SJCRH30 (cell line): ENCODE results near the gene RASAL2. TPM values are rescaled to one million over a fixed set of nuclear protein-coding genes. Genes with fewer than 3 reads are reported as not detected.

Experiments used
- DNase-seq, 2 experiments: peaks; one replicate each; pipeline ENCODE4 v3.0.0-alpha.2; 2015 to 2020
- H3K27ac ChIP-seq: fragments of 250-450 bp; sonication (Bioruptor Pico); 2 replicates; pipeline ENCODE4 v1.5.1; 2020; ENCODE audit warnings: mild to moderate bottlenecking, moderate library complexity
- H3K27me3 ChIP-seq: fragments of 250-450 bp; sonication (Bioruptor Pico); 2 replicates; pipeline ENCODE4 v1.5.1; 2020; ENCODE audit warnings: mild to moderate bottlenecking, moderate library complexity
- H3K36me3 ChIP-seq: fragments of 250-450 bp; sonication (Bioruptor Pico); 2 replicates; pipeline ENCODE4 v1.5.1; 2020; ENCODE audit warnings: mild to moderate bottlenecking, moderate library complexity
- H3K4me1 ChIP-seq: fragments of 250-450 bp; sonication (Bioruptor Pico); 2 replicates; pipeline ENCODE4 v1.5.1; 2020; ENCODE audit warnings: mild to moderate bottlenecking, moderate library complexity
- H3K4me3 ChIP-seq: fragments of 250-450 bp; sonication (Bioruptor Pico); 2 replicates; pipeline ENCODE4 v1.5.1; 2020; ENCODE audit warnings: mild to moderate bottlenecking, moderate library complexity
- H3K9me3 ChIP-seq: fragments of 250-450 bp; sonication (Bioruptor Pico); replicated peaks from 2 replicates; pipeline ENCODE4 v1.5.1; 2020; ENCODE audit warnings: mild to moderate bottlenecking, moderate library complexity
- total RNA-seq: library from RNA; depleted of rRNA; stranded (reverse); fragments of >200 nt; shearing (Covaris generic); gene quantifications from 2 replicates; pipeline ENCODE4 v1.2.3, GENCODE V29; 2014

Gene RASAL2
- total RNA-seq, 1 experiment from 2014 or later: 8.1 TPM

DNA sequence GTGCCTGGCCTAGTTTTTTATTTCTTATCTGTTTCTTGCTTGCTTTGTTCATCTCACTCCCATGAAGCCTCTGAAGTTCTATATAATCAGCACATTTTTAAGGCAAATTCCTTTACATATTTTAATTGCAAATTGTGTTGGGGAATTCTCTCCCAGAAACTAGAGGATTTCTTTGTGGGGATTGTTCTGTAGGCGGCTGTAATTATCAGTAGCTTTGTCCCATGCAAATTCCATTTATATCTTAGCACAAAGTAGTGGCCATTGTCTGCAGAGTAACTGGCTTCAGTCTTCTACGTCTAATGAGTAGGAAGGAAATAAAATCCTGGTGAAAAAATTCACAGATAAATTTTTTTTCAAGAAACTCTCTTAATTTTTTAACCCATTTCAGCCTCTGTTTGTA, 367.2 kb downstream of the RASAL2 start:
- DNase-seq: no peak
- Histone ChIP-seq H3K9me3 (no peaks in the 10 kb centered on the region), H3K4me1 (no peaks in the 10 kb centered on the region), H3K4me3 (no peak overlapping the region), H3K27me3 (no peaks in the 10 kb centered on the region), H3K36me3 (no peaks in the 10 kb centered on the region), H3K27ac (no peak overlapping the region)

DNA sequence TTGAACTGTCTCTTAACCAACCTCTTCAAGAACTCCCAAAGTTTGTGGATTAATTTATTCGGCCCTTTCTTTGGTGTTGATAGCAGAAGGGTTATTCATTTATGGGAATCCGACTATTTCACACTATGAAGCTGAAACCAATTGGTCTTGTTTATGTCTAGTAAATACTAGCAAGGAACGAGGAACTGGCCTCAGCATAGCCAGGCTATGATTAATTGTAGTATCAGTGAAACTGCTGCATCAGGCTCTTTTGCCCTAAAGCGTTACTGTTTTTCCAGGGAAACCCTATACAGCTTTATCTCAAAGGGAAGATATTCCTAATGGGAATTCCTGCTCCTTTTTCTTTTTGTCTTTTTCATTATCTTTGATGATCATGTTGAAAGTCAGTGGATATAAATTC, 367.8 kb downstream of the RASAL2 start:
- H3K27me3 ChIP-seq: no peaks in the 10 kb centered on the region
- H3K36me3 ChIP-seq: 0 out of 2 replicates have a peak, but pooled peaks cover under 1% of the 10 kb centered on the region
- no peaks in the 10 kb centered on the region for H3K9me3 ChIP-seq
- no peak overlapping the region for H3K27ac ChIP-seq
- H3K4me3 ChIP-seq: no peak overlapping the region
- no peak for DNase-seq
- H3K4me1 ChIP-seq: no peaks in the 10 kb centered on the region

- Histone ChIP-seq H3K27me3 (no peaks in the 10 kb centered on the region), H3K27ac (no peak overlapping the region), H3K4me1 (no peaks in the 10 kb centered on the region), H3K9me3 (no peaks in the 10 kb centered on the region), H3K4me3 (no peak overlapping the region), H3K36me3 (0 out of 2 replicates have a peak, but pooled peaks cover 3% of the 10 kb centered on the region)
- DNase-seq: no peak
Observed at GRCh38 chr1:178464141-178464540, 370.2 kb downstream of the RASAL2 start.

- Histone ChIP-seq H3K4me1 (no peaks in the 10 kb centered on the region), H3K27ac (no peak overlapping the region), H3K27me3 (no peaks in the 10 kb centered on the region), H3K4me3 (no peak overlapping the region), H3K36me3 (0 out of 2 replicates have a peak, but pooled peaks cover 3% of the 10 kb centered on the region), H3K9me3 (no peaks in the 10 kb centered on the region)
- DNase-seq: no peak
Observed at GRCh38 chr1:178464566-178464965, 370.7 kb downstream of the RASAL2 start.

DNA sequence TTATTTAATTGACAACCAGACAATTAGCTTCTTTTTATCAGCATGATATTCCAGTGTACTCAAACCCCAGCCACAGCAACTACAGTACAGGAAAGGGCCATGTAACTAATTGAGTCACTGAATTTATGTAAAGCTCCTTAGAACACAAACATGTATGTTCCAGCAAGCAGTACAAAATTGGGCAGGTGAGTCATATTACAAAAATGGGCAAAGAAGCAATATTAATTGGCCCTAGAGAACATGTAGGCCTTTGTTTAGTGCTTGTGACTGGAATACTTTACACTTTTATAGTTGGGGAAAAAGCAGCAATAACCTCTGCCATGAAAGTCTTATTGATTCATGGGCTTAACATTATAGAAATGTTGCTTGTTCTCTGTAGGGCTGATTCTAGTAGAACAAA, 371.1 kb downstream of the RASAL2 start:
- Histone ChIP-seq H3K36me3 (0 out of 2 replicates have a peak, but pooled peaks cover 3% of the 10 kb centered on the region), H3K4me3 (no peak overlapping the region), H3K9me3 (no peaks in the 10 kb centered on the region), H3K27ac (no peak overlapping the region), H3K4me1 (no peaks in the 10 kb centered on the region), H3K27me3 (no peaks in the 10 kb centered on the region)
- DNase-seq: no peak

DNA sequence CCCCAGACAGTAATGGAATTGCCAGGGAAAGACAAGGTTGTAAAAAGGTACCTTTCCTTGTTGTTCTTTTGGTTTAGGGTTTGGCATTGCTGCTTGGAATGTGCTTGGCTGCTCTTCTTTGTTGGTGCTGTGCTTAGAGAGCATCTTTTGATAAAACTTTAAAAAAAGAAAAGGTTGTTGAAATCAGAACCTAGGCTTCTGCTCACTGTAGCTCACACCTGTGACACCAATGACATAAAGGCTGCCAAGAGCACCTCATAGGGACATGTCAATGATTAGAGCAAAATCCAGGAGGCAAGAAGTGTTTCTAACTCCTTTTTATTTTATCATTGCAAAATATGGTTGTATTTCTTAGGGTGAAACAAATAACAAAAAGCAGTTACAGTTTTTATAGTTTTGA, 373.9 kb downstream of the RASAL2 start:
- Histone ChIP-seq H3K36me3 (0 out of 2 replicates have a peak, but pooled peaks cover 3% of the 10 kb centered on the region), H3K9me3 (no peaks in the 10 kb centered on the region), H3K27ac (no peak overlapping the region), H3K4me3 (no peak overlapping the region), H3K4me1 (no peaks in the 10 kb centered on the region), H3K27me3 (no peaks in the 10 kb centered on the region)
- no peak for DNase-seq

DNA sequence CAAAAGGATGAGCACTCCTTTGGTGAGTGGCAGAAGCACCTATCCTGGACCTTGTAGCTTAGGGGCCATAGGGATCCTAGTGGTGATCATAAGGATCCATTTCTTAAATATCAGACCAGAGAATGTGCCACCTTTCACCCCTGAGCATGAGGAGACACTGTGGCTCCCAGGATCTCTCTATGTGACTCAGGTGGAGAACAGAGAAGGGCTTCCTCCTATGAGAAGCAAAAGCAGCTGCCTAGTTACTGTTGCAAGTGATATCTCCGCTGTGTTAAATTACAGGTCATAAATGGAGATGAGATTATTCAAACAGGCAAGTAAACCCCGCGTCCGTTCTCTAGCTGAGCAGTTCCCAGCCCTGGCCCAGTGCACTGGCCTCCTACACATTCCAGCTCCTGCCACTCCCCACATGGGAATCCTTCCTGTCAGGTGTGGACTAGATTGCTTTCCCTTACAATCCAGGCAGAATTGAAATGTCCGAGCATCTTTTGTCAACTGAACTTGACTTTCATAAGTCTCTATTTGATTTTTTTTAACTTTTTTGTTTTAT, 376.6 kb downstream of the RASAL2 start:
- no peak overlapping the region for H3K4me3 ChIP-seq
- H3K27me3 ChIP-seq: no peaks in the 10 kb centered on the region
- H3K27ac ChIP-seq: no peak overlapping the region
- no peaks in the 10 kb centered on the region for H3K4me1 ChIP-seq
- DNase-seq: no peak
- H3K9me3 ChIP-seq: no peaks in the 10 kb centered on the region
- H3K36me3 ChIP-seq: peaks cover 3% of the 10 kb centered on the region; the same call in 1 of the 2 replicates

DNA sequence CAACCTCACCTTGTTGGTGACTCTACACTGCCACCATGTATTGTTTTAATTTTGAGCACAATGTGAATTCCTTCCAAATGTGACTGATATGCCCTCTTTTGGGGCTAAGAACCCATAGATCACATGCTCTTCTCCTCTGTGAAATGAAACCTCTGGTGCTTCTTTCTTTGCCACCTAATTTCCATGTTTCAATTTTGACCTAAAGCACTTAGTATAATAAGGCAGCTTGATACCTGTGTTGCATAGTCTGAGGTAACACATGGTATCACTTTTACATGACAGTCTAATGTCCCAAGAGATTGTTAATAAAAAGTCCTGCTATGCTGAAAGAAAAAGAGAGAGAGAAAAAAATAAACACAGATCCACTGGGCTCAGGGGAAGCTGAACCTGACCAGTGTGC, 378.6 kb downstream of the RASAL2 start:
- H3K4me1 ChIP-seq: no peaks in the 10 kb centered on the region
- H3K36me3 ChIP-seq: no peaks in the 10 kb centered on the region; the same call in 1 of the 2 replicates
- H3K4me3 ChIP-seq: no peak overlapping the region
- no peaks in the 10 kb centered on the region for H3K27me3 ChIP-seq
- no peak overlapping the region for H3K27ac ChIP-seq
- H3K9me3 ChIP-seq: no peaks in the 10 kb centered on the region
- DNase-seq: no peak

GRCh38 chr1:178477373-178477772, 383.5 kb downstream of the RASAL2 start:
- Histone ChIP-seq H3K36me3 (no peaks in the 10 kb centered on the region; the same call in 1 of the 2 replicates), H3K4me3 (no peak overlapping the region), H3K27ac (no peak overlapping the region), H3K4me1 (no peaks in the 10 kb centered on the region), H3K9me3 (no peaks in the 10 kb centered on the region), H3K27me3 (no peaks in the 10 kb centered on the region)
- no peak for DNase-seq

DNA sequence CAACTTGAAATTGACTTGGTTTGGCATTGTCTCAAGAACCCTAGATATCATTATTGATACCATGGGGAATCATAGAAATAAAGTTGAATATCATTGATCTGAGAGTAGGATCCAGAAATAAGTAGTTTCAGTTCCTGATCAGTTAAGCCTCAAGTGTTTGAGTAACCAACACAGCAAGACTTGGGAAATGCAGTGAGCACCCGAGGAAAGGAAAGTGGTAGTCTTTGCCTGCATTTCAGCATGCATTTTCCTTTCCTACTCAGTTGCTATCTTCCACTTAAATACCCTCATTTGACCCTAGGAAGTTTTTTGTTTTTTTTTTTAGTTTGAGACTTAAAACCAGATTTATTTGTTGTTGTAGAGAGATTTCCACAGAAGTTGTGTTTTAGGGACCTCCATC, 383.9 kb downstream of the RASAL2 start:
- no peak for DNase-seq
- Histone ChIP-seq H3K4me1 (no peaks in the 10 kb centered on the region), H3K9me3 (no peaks in the 10 kb centered on the region), H3K27ac (no peak overlapping the region), H3K36me3 (no peaks in the 10 kb centered on the region; the same call in 1 of the 2 replicates), H3K27me3 (no peaks in the 10 kb centered on the region), H3K4me3 (no peak overlapping the region)

GRCh38 chr1:178483251-178483957, 389.5 kb downstream of the RASAL2 start:
- H3K4me3 ChIP-seq: no peak overlapping the region
- H3K4me1 ChIP-seq: no peaks in the 10 kb centered on the region
- no peaks in the 10 kb centered on the region for H3K9me3 ChIP-seq
- DNase-seq: no peak
- H3K27me3 ChIP-seq: no peaks in the 10 kb centered on the region
- no peaks in the 10 kb centered on the region for H3K36me3 ChIP-seq
- no peak overlapping the region for H3K27ac ChIP-seq

- Histone ChIP-seq H3K27me3 (no peaks in the 10 kb centered on the region), H3K9me3 (no peaks in the 10 kb centered on the region), H3K4me1 (no peaks in the 10 kb centered on the region), H3K36me3 (no peaks in the 10 kb centered on the region), H3K4me3 (no peak overlapping the region), H3K27ac (no peak overlapping the region)
- DNase-seq: no peak
Observed at GRCh38 chr1:178484698-178485225, 390.9 kb downstream of the RASAL2 start.

GRCh38 chr1:178485541-178485981, 391.7 kb downstream of the RASAL2 start:
- H3K4me3 ChIP-seq: no peak overlapping the region
- no peak overlapping the region for H3K27ac ChIP-seq
- no peaks in the 10 kb centered on the region for H3K9me3 ChIP-seq
- no peaks in the 10 kb centered on the region for H3K4me1 ChIP-seq
- H3K36me3 ChIP-seq: no peaks in the 10 kb centered on the region
- DNase-seq: no peak
- H3K27me3 ChIP-seq: no peaks in the 10 kb centered on the region

- Histone ChIP-seq H3K27ac (no peak overlapping the region), H3K4me1 (no peaks in the 10 kb centered on the region), H3K36me3 (no peaks in the 10 kb centered on the region), H3K4me3 (no peak overlapping the region), H3K27me3 (no peaks in the 10 kb centered on the region), H3K9me3 (no peaks in the 10 kb centered on the region)
- no peak for DNase-seq
Observed at GRCh38 chr1:178486100-178487069, 392.5 kb downstream of the RASAL2 start.
